ENCODE measurements around the gene MEIS3. TPM values are rescaled to one million over a fixed set of nuclear protein-coding genes. Genes with fewer than 3 reads are reported as not detected.

The MEIS3 gene
- total RNA-seq, 4 donors from 2014 or later, result 11.5 to 30.8 (median 16.8) TPM

DNA sequence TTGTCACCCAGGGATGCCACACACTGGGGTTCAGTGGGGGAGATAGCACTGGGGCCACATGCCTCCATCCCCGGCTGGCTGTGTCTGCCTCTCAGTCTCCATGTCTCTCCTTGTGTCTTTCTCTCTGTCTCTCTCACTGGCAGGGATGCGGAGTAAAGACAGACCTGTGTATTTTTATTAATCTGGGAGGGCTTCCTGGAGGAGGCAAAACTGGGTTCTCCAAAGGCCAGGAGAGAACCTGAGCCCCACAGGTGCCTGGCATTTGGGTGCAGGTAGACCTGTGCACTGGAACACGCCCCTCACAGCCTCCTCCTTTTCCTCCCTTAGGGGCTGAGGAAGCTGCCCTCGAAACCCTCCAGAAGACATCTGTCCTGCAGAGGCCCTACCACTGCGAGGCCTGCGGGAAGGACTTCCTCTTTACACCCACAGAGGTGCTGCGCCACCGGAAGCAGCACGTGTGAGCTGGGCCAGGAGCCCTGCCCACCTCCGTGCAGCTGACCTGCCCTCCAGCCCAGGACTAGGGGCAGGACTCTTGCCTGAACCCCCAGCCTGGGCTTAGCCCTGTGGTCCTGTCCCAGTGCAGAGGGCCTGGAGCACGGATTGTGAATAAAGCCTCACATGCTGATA, 37.6 kb downstream of the MEIS3 start:
- H3K9me3 ChIP-seq, result no peaks in the 10 kb centered on the region
- H3K4me1 ChIP-seq, result no peaks in the 10 kb centered on the region
- H3K36me3 ChIP-seq, result peaks cover 0 to 60% (median 11%) of the 10 kb centered on the region in 3 donors
- no peak for DNase-seq (ENCODE audit: low spot score in 2 of 2)
- H3K4me3 ChIP-seq, result no peak overlapping the region
- H3K27ac ChIP-seq, result no peak overlapping the region
- TF ChIP-seq EP300 (IDR thresholded peaks at IDR 0.05), result no peak
- TF ChIP-seq, protein P1, sequence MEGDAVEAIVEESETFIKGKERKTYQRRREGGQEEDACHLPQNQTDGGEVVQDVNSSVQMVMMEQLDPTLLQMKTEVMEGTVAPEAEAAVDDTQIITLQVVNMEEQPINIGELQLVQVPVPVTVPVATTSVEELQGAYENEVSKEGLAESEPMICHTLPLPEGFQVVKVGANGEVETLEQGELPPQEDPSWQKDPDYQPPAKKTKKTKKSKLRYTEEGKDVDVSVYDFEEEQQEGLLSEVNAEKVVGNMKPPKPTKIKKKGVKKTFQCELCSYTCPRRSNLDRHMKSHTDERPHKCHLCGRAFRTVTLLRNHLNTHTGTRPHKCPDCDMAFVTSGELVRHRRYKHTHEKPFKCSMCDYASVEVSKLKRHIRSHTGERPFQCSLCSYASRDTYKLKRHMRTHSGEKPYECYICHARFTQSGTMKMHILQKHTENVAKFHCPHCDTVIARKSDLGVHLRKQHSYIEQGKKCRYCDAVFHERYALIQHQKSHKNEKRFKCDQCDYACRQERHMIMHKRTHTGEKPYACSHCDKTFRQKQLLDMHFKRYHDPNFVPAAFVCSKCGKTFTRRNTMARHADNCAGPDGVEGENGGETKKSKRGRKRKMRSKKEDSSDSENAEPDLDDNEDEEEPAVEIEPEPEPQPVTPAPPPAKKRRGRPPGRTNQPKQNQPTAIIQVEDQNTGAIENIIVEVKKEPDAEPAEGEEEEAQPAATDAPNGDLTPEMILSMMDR (IDR thresholded peaks at IDR 0.05), result no peak
- TF ChIP-seq POLR2A (IDR thresholded peaks at IDR 0.05), result no peak
- 76 to 88% methylated on average over 4 to 10 of the region's 11 CpGs for WGBS, 2 donors
- H3K27me3 ChIP-seq, result no peaks in the 10 kb centered on the region

DNA sequence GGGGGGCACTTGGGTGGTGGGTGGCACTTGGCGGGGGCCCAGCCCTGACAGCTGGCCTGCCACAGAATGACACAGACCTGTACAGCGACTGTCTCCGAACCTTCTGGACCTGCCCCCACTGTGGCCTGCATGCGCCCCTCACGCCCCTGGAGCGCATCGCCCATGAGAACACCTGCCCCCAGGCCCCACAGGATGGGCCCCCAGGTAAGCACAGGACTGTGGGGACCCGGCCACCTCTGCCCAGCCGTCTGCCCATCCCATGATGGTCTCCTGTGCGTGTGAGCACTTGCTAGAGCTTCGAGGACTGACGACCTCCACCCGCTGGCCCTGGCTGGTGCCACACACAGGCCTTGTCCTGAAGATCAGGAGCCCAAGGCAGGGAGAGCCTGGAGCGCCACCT, 38.2 kb downstream of the MEIS3 start:
- Histone ChIP-seq H3K27ac (no peak overlapping the region), H3K4me1 (no peaks in the 10 kb centered on the region), H3K4me3 (no peak overlapping the region), H3K9me3 (no peaks in the 10 kb centered on the region), H3K36me3 (peaks cover 4 to 66% (median 17%) of the 10 kb centered on the region in 3 donors), H3K27me3 (no peaks in the 10 kb centered on the region)
- 86 to 89% methylated on average over 10 to 13 of the region's 14 CpGs for WGBS, 2 donors
- DNase-seq (ENCODE audit: low spot score in 2 of 2), result no peak
- no peak for TF ChIP-seq POLR2A (IDR thresholded peaks at IDR 0.05)
- TF ChIP-seq, protein P1 (IDR thresholded peaks at IDR 0.05), result no peak
- no peak for TF ChIP-seq EP300 (IDR thresholded peaks at IDR 0.05)

DNA sequence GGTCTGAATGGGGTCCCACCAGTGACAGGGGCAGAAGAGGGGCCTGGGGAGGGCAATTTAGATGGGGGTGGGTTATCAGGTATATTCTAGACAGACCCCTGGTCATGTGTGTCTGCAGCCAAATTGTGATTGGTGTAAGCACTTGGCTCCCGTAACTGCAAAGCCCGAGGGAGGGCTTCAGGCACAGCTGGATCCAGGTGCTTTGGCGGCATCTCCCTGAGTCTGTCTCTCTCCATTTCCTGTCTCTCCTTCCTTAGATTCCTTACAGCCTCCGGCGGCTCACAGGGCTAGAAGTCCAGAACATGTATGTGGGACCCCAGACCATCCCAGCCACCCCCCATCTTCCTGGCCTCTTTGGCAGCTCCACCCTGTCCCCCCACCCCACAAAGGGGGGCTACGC, 38.8 kb downstream of the MEIS3 start:
- TF ChIP-seq EP300 (IDR thresholded peaks at IDR 0.05) (no peak), POLR2A (IDR thresholded peaks at IDR 0.05) (no peak)
- TF ChIP-seq, protein P1 (IDR thresholded peaks at IDR 0.05), result no peak
- 87 to 93% methylated on average over 6 of the region's 6 CpGs for WGBS, 2 donors
- Histone ChIP-seq H3K4me3 (no peak overlapping the region), H3K36me3 (peaks cover 4 to 72% (median 23%) of the 10 kb centered on the region in 3 donors), H3K9me3 (no peaks in the 10 kb centered on the region), H3K27ac (no peak overlapping the region), H3K27me3 (no peaks in the 10 kb centered on the region), H3K4me1 (no peaks in the 10 kb centered on the region)
- no peak for DNase-seq (ENCODE audit: low spot score in 2 of 2)

DNA sequence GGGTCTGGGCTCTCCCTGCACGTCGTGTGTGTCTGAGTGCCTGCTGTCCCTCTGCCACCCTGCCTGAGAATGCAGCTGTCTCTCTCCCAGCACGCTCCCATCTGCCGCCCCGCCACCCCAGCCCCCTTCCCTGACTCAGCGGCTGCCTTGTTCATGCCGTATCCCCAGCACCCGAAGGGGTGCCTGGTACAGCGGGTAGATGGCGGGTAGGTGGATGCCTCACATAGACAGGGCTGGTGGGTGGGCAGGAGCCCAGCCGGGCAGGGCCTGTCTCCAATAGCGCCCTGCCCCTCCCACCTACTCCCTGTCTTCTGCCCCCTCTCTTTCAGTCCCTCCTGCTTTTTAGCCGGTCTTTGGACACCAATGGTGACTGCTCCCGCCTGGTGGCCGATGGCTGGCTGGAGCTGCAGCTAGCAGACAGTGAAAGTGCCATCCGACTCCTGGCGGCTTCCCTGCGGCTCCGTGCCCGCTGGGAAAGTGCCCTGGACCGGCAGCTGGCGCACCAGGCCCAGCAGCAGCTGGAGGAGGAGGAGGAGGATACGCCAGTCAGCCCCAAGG, 39.9 kb downstream of the MEIS3 start:
- Histone ChIP-seq H3K4me1 (no peaks in the 10 kb centered on the region), H3K36me3 (peaks cover 4 to 83% (median 32%) of the 10 kb centered on the region in 3 donors)

DNA sequence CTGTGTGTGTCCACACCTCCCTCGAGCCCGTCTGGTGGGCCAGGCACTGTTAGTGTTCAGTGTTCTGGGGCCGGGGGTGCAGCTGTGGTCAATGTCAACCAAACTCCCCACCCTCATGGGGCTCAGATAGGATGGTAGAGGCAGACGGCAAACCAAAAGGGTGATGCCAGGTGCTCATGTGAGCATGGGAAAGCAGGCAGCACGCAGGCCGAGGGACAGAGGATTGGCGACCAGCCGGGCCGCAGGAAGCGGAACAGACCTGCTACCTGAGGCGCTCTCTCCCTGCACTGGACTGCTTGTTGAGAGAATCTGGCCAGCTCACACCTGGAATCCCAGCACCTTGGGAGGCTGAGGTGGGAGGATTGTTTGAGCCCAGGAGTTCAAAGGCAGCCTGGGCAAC, 41.1 kb downstream of the MEIS3 start:
- Histone ChIP-seq H3K9me3 (no peaks in the 10 kb centered on the region), H3K27ac (no peak overlapping the region), H3K4me1 (no peaks in the 10 kb centered on the region), H3K36me3 (peaks cover 4 to 95% (median 32%) of the 10 kb centered on the region in 3 donors), H3K4me3 (no peak overlapping the region), H3K27me3 (no peaks in the 10 kb centered on the region)
- DNase-seq (ENCODE audit: low spot score in 2 of 2), result no peak
- TF ChIP-seq POLR2A (IDR thresholded peaks at IDR 0.05), result no peak
- 86 to 91% methylated on average over 11 of the region's 11 CpGs for WGBS, 2 donors

More for the DNA sequence above, 39.9 kb downstream of the MEIS3 start:
- no peak overlapping the region for H3K4me3 ChIP-seq
- no peak for DNase-seq (ENCODE audit: low spot score in 2 of 2)
- WGBS, 2 donors, result 90 to 92% methylated on average over 20 to 23 of the region's 23 CpGs
- no peaks in the 10 kb centered on the region for H3K27me3 ChIP-seq
- TF ChIP-seq EP300 (IDR thresholded peaks at IDR 0.05) (no peak), POLR2A (IDR thresholded peaks at IDR 0.05) (no peak)
- TF ChIP-seq, protein P1 (IDR thresholded peaks at IDR 0.05), result no peak
- H3K27ac ChIP-seq, result no peak overlapping the region
- no peaks in the 10 kb centered on the region for H3K9me3 ChIP-seq
